ENCODE data around the gene NCAPD2. TPM values are rescaled to one million over a fixed set of nuclear protein-coding genes. Genes with fewer than 3 reads are reported as not detected.

The NCAPD2 gene
- polyA plus RNA-seq, 1 donor (not counting 4 experiments of a cell fraction or from before 2014, with no cell fraction given) = 33.7 TPM

GRCh38 chr12:6457220-6457945 lies 36.5 kb upstream of the NCAPD2 start:
- Histone ChIP-seq H3K36me3 (ENCODE audit: control insufficient read depth in 2 of 2, extremely low read depth in 1 of 2, insufficient read depth in 2 of 2, low read length in 2 of 2) (peaks cover 8 to 26% of the 10 kb centered on the region in 2 experiments), H3K4me2 (ENCODE audit: control insufficient read depth, extremely low read depth, insufficient read depth, low read depth, low read length) (no peak overlapping the region), H3K4me1 (ENCODE audit: control insufficient read depth, extremely low read depth, insufficient read depth, low read length) (peaks cover 10% of the 10 kb centered on the region), H3K27me3 (ENCODE audit: control insufficient read depth, extremely low read depth, insufficient read depth, low read length) (no peaks in the 10 kb centered on the region), H4K20me1 (ENCODE audit: control insufficient read depth, extremely low read depth, insufficient read depth, low read length) (no peaks in the 10 kb centered on the region), H3K9me1 (ENCODE audit: control insufficient read depth, extremely low read depth, insufficient read depth, low read length) (no peaks in the 10 kb centered on the region), H3K4me3 (ENCODE audit: control insufficient read depth in 2 of 3, extremely low read depth in 1 of 3, insufficient read depth in 2 of 3, low read depth in 1 of 3, low read length in 3 of 3) (no peak overlapping the region), H3K9ac (ENCODE audit: control insufficient read depth, extremely low read depth, insufficient read depth, low read length) (no peak overlapping the region), H3K27ac (ENCODE audit: control insufficient read depth, insufficient read depth, low read length) (no peak overlapping the region), H3K9me3 (ENCODE audit: control insufficient read depth, low read depth, low read length) (no peaks in the 10 kb centered on the region), H3K79me2 (ENCODE audit: control insufficient read depth, insufficient read depth, low read length) (no peaks in the 10 kb centered on the region), H2AFZ (ENCODE audit: control insufficient read depth, low read length) (no peak overlapping the region)
- dilution Hi-C loops (cut with MboI; ENCODE audit: extremely low pct_ligation_motif_present, low sequenced_read_pairs) = no loop called here
- no peak for TF ChIP-seq EZH2 (IDR thresholded peaks at IDR 0.05; ENCODE audit: low read length)
- no peak for TF ChIP-seq CTCF (optimal IDR thresholded peaks at IDR 0.05 in 1 of 3, IDR thresholded peaks at IDR 0.05 in 1 of 3, conservative IDR thresholded peaks at IDR 0.05 in 1 of 3; ENCODE audit: extremely low read depth in 1 of 3, insufficient read depth in 2 of 3, low read length in 3 of 3)
- FAIRE-seq = no peak
- no peak for DNase-seq (ENCODE audit: low read depth, low spot score)

GRCh38 chr12:6458281-6459003 lies 35.5 kb upstream of the NCAPD2 start:
- H3K9me1 ChIP-seq (ENCODE audit: control insufficient read depth, extremely low read depth, insufficient read depth, low read length) = no peaks in the 10 kb centered on the region
- no peaks in the 10 kb centered on the region for H4K20me1 ChIP-seq (ENCODE audit: control insufficient read depth, extremely low read depth, insufficient read depth, low read length)
- no peaks in the 10 kb centered on the region for H3K27me3 ChIP-seq (ENCODE audit: control insufficient read depth, extremely low read depth, insufficient read depth, low read length)
- H2AFZ ChIP-seq (ENCODE audit: control insufficient read depth, low read length) = no peak overlapping the region
- H3K9me3 ChIP-seq (ENCODE audit: control insufficient read depth, low read depth, low read length) = no peaks in the 10 kb centered on the region
- FAIRE-seq (no peak), DNase-seq (ENCODE audit: low read depth, low spot score) (no peak)
- dilution Hi-C loops (cut with MboI; ENCODE audit: extremely low pct_ligation_motif_present, low sequenced_read_pairs) = no loop called here
- no peak for TF ChIP-seq EZH2 (IDR thresholded peaks at IDR 0.05; ENCODE audit: low read length)
- TF ChIP-seq CTCF (optimal IDR thresholded peaks at IDR 0.05 in 1 of 3, IDR thresholded peaks at IDR 0.05 in 1 of 3, conservative IDR thresholded peaks at IDR 0.05 in 1 of 3; ENCODE audit: extremely low read depth in 1 of 3, insufficient read depth in 2 of 3, low read length in 3 of 3) = no peak
- no peak overlapping the region for H3K27ac ChIP-seq (ENCODE audit: control insufficient read depth, insufficient read depth, low read length)
- no peaks in the 10 kb centered on the region for H3K79me2 ChIP-seq (ENCODE audit: control insufficient read depth, insufficient read depth, low read length)
- peaks cover 11 to 26% of the 10 kb centered on the region in 2 experiments for H3K36me3 ChIP-seq (ENCODE audit: control insufficient read depth in 2 of 2, extremely low read depth in 1 of 2, insufficient read depth in 2 of 2, low read length in 2 of 2)
- H3K9ac ChIP-seq (ENCODE audit: control insufficient read depth, extremely low read depth, insufficient read depth, low read length) = no peak overlapping the region
- no peak overlapping the region for H3K4me3 ChIP-seq (ENCODE audit: control insufficient read depth in 2 of 3, extremely low read depth in 1 of 3, insufficient read depth in 2 of 3, low read depth in 1 of 3, low read length in 3 of 3)
- H3K4me2 ChIP-seq (ENCODE audit: control insufficient read depth, extremely low read depth, insufficient read depth, low read depth, low read length) = no peak overlapping the region
- H3K4me1 ChIP-seq (ENCODE audit: control insufficient read depth, extremely low read depth, insufficient read depth, low read length) = peaks cover 4% of the 10 kb centered on the region
